ENCODE measurements around the gene KCNC1. TPM values are rescaled to one million over a fixed set of nuclear protein-coding genes. Genes with fewer than 3 reads are reported as not detected.

Gene KCNC1
- total RNA-seq, 1 experiment from 2014 or later, result 0.04 TPM

- H2BK120ac ChIP-seq (ENCODE audit: low read depth, low read length, poor library complexity, severe bottlenecking), result no peak overlapping the region
- no peak overlapping the region for H3K27ac ChIP-seq (ENCODE audit: insufficient read length, low read depth, low read length)
- no peak overlapping the region for H3K27ac Mint-ChIP-seq
- no peak overlapping the region for H4K5ac ChIP-seq (ENCODE audit: insufficient read length, low read depth, low read length)
- H3K27me3 ChIP-seq (ENCODE audit: insufficient read depth, low read length), result peaks cover 19% of the 10 kb centered on the region
- no peak overlapping the region for H3K14ac ChIP-seq (ENCODE audit: insufficient read depth, low read length)
- no peaks in the 10 kb centered on the region for H3K4me1 ChIP-seq (ENCODE audit: insufficient read depth, low read length)
- H3K23ac ChIP-seq (ENCODE audit: insufficient read length, low read depth, low read length), result no peak overlapping the region
- no peak overlapping the region for H3T11ph ChIP-seq (ENCODE audit: low read length)
- peaks cover 69% of the 10 kb centered on the region for H3K27me3 Mint-ChIP-seq (ENCODE audit: low read depth)
- no peak overlapping the region for H3K4ac ChIP-seq (ENCODE audit: low read depth, low read length)
- H3K56ac ChIP-seq (ENCODE audit: insufficient read length, low read depth, low read length), result no peak overlapping the region
- H3K36me3 Mint-ChIP-seq (ENCODE audit: insufficient read depth in 1 of 3, low read depth in 3 of 3), result no peaks in the 10 kb centered on the region
- H4K8ac ChIP-seq (replicated peaks; ENCODE audit: insufficient read length, low read depth, low read length), result no peak overlapping the region
- H2BK5ac ChIP-seq (ENCODE audit: insufficient read length, low read length), result no peak overlapping the region
- H3K23me2 ChIP-seq (ENCODE audit: insufficient read length, low read depth, low read length, poor library complexity, severe bottlenecking), result peaks cover 4% of the 10 kb centered on the region
- H2AFZ ChIP-seq (ENCODE audit: low read length), result no peak overlapping the region
- H3K18ac ChIP-seq (ENCODE audit: insufficient read length, low read depth, low read length), result no peak overlapping the region
- H2BK15ac ChIP-seq (ENCODE audit: low read depth, low read length), result no peak overlapping the region
- no peak overlapping the region for H4K91ac ChIP-seq (ENCODE audit: insufficient read length, low read depth, low read length)
- TF ChIP-seq CTCF (conservative IDR thresholded peaks at IDR 0.05), result no peak
- H3K9me3 ChIP-seq (ENCODE audit: control insufficient read depth, low read depth, low read length), result no peaks in the 10 kb centered on the region
- H3K79me2 ChIP-seq (ENCODE audit: insufficient read depth, low read length), result 0 out of 2 replicates have a peak, but pooled peaks cover 1% of the 10 kb centered on the region
- no peak overlapping the region; a peak in 1 of 5 replicates for H3K4me3 Mint-ChIP-seq
- H3K4me1 Mint-ChIP-seq, result peaks cover 0 to 16% of the 10 kb centered on the region in 2 experiments; a peak in 3 of 4 replicates
- no peaks in the 10 kb centered on the region for H3K79me1 ChIP-seq (ENCODE audit: insufficient read depth, low read depth, low read length, poor library complexity, severe bottlenecking)
- no peak overlapping the region for H3K9ac ChIP-seq (ENCODE audit: extremely low read depth, insufficient read length, low read length)
- H3K4me2 ChIP-seq (ENCODE audit: insufficient read depth, insufficient read length, low read length), result no peak overlapping the region
- no peak for DNase-seq
- H2BK12ac ChIP-seq (ENCODE audit: insufficient read length, low read depth, low read length), result no peak overlapping the region
- H2AK5ac ChIP-seq (ENCODE audit: insufficient read length, low read length), result no peak overlapping the region
- no peak overlapping the region for H2BK20ac ChIP-seq (ENCODE audit: low read depth, low read length, poor library complexity, severe bottlenecking)
- WGBS (ENCODE audit: extremely low coverage, insufficient read length, low lambda C conversion rate), result no CpG with 5 or more reads among the region's 10 CpGs
- H3K9me3 Mint-ChIP-seq, result no peaks in the 10 kb centered on the region
- H4K20me1 ChIP-seq (ENCODE audit: control insufficient read depth, insufficient read depth, insufficient read length), result no peaks in the 10 kb centered on the region
Observed at GRCh38 chr11:17694494-17695110, 40.0 kb upstream of the KCNC1 start.
